ENCODE measurements around the gene INVS. TPM values are rescaled to one million over a fixed set of nuclear protein-coding genes. Genes with fewer than 3 reads are reported as not detected.

Gene INVS
- total RNA-seq = 20.3 and 22.6 TPM in 2 replicates
- long read RNA-seq, transcript INVS-202 (17 exons, 3,709 nt) = major isoform, 15 of 99 reads
- long read RNA-seq, transcript INVS-201 (18 exons, 2,968 nt) = minor isoform, 10 of 99 reads
- long read RNA-seq, partial matches to known transcripts = 30 of 99 reads
- long read RNA-seq, other reads (novel, unspliced or antisense) = 44 of 99 reads

- Mint-ChIP-seq H3K4me3 (ENCODE audit: unreplicated experiment) (peak within 1 kb of the TSS; percentile 100), H3K4me1 (ENCODE audit: unreplicated experiment) (peaks cover 22% of the 10 kb centered on the region), H3K27me3 (ENCODE audit: unreplicated experiment) (no peaks in the 10 kb centered on the region), H3K27ac (ENCODE audit: unreplicated experiment) (peak within 1 kb of the TSS; percentile 99), H3K36me3 (ENCODE audit: unreplicated experiment) (peaks cover 5% of the 10 kb centered on the region), H3K9me3 (ENCODE audit: unreplicated experiment) (no peaks in the 10 kb centered on the region)
- TF ChIP-seq CTCF (IDR thresholded peaks at IDR 0.05) = no peak
- peak; percentile 99 for DNase-seq (ENCODE audit: extremely low spot score, unreplicated experiment)
These were observed at the start of gene INVS, which contains the start of gene ERP44 for GRCh38 chr9:100098887-100099721. INVS (plus strand) TSS chr9:100099243; CDS start chr9:100104522, 5,279 bp downstream. ERP44 (minus strand) TSS chr9:100099000; CDS start chr9:100098840, 160 bp downstream.

GRCh38 chr9:100049551-100049950 lies 49.5 kb upstream of the INVS start:
- H3K4me3 Mint-ChIP-seq (ENCODE audit: unreplicated experiment) = no peak overlapping the region
- peaks cover 7% of the 10 kb centered on the region for H3K4me1 Mint-ChIP-seq (ENCODE audit: unreplicated experiment)
- no peak for DNase-seq (ENCODE audit: extremely low spot score, unreplicated experiment)
- H3K9me3 Mint-ChIP-seq (ENCODE audit: unreplicated experiment) = peaks cover 8% of the 10 kb centered on the region
- H3K36me3 Mint-ChIP-seq (ENCODE audit: unreplicated experiment) = peaks cover 39% of the 10 kb centered on the region
- TF ChIP-seq CTCF (IDR thresholded peaks at IDR 0.05) = no peak
- no peaks in the 10 kb centered on the region for H3K27me3 Mint-ChIP-seq (ENCODE audit: unreplicated experiment)
- no peak overlapping the region for H3K27ac Mint-ChIP-seq (ENCODE audit: unreplicated experiment)

GRCh38 chr9:100052375-100052774 lies 46.7 kb upstream of the INVS start:
- Mint-ChIP-seq H3K27me3 (ENCODE audit: unreplicated experiment) (no peaks in the 10 kb centered on the region), H3K9me3 (ENCODE audit: unreplicated experiment) (no peaks in the 10 kb centered on the region), H3K4me1 (ENCODE audit: unreplicated experiment) (peaks cover 7% of the 10 kb centered on the region), H3K4me3 (ENCODE audit: unreplicated experiment) (no peak overlapping the region), H3K36me3 (ENCODE audit: unreplicated experiment) (peaks cover 32% of the 10 kb centered on the region), H3K27ac (ENCODE audit: unreplicated experiment) (no peak overlapping the region)
- DNase-seq (ENCODE audit: extremely low spot score, unreplicated experiment) = no peak
- no peak for TF ChIP-seq CTCF (IDR thresholded peaks at IDR 0.05)

GRCh38 chr9:100056561-100056960 lies 42.5 kb upstream of the INVS start:
- peaks cover 8% of the 10 kb centered on the region for H3K4me1 Mint-ChIP-seq (ENCODE audit: unreplicated experiment)
- H3K27me3 Mint-ChIP-seq (ENCODE audit: unreplicated experiment) = no peaks in the 10 kb centered on the region
- H3K4me3 Mint-ChIP-seq (ENCODE audit: unreplicated experiment) = no peak overlapping the region
- H3K9me3 Mint-ChIP-seq (ENCODE audit: unreplicated experiment) = no peaks in the 10 kb centered on the region
- peaks cover 26% of the 10 kb centered on the region for H3K36me3 Mint-ChIP-seq (ENCODE audit: unreplicated experiment)
- DNase-seq (ENCODE audit: extremely low spot score, unreplicated experiment) = no peak
- H3K27ac Mint-ChIP-seq (ENCODE audit: unreplicated experiment) = no peak overlapping the region
- no peak for TF ChIP-seq CTCF (IDR thresholded peaks at IDR 0.05)

- no peak for TF ChIP-seq CTCF (IDR thresholded peaks at IDR 0.05)
- Mint-ChIP-seq H3K4me1 (ENCODE audit: unreplicated experiment) (peaks cover 8% of the 10 kb centered on the region), H3K27me3 (ENCODE audit: unreplicated experiment) (no peaks in the 10 kb centered on the region), H3K4me3 (ENCODE audit: unreplicated experiment) (no peak overlapping the region), H3K27ac (ENCODE audit: unreplicated experiment) (no peak overlapping the region), H3K36me3 (ENCODE audit: unreplicated experiment) (peaks cover 19% of the 10 kb centered on the region), H3K9me3 (ENCODE audit: unreplicated experiment) (no peaks in the 10 kb centered on the region)
- no peak for DNase-seq (ENCODE audit: extremely low spot score, unreplicated experiment)
These were observed 41.4 kb upstream of the INVS start for GRCh38 chr9:100057624-100058023.
